ENCODE measurements around the gene FAM210A. TPM values are rescaled to one million over a fixed set of nuclear protein-coding genes. Genes with fewer than 3 reads are reported as not detected.

Gene FAM210A
- polyA plus RNA-seq, 1 experiment, result 9.9 TPM

DNA sequence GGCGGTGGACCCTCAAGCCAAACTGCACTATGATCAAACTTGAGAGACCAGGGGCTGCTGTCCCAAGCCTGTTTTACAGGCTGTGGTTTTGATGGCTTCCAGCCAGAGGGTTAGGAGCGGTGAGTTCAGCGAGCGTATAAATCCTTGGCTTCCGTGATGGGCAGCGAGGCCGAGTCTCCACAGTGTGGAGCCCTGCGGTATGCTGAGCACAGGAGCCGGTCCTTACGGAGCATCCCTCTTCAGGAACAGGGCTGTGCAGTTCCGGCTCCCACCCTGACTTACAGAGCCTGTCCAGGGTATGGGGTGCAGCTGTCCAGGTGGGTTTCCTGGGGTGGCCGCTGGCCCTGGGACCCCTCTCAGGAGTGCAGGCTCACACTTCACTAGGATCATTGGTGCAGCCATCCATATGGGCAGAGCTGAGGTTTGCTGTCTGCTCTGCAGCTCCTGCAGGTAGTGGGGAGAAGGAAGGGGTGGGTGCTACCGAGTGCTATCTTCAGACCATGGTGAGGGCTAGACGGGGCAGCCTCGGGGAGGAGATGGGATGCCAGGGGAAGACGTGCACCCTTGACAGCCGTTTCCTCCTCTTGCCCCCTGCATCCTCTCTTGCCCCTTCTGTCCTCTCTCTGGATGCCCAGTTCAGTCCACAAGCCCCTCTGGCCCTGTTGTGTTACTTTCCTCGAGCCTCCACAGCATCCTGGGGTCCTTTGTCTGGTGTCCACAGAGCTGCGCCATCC is 104.3 kb downstream of the FAM210A start:
- no peak overlapping the region for H3K4me3 ChIP-seq (ENCODE audit: low read depth, low read length)
- H3K27me3 ChIP-seq (ENCODE audit: control insufficient read depth, insufficient read depth, low read length), result no peaks in the 10 kb centered on the region; the same call in 1 of the 2 replicates
- TF ChIP-seq, protein P1, sequence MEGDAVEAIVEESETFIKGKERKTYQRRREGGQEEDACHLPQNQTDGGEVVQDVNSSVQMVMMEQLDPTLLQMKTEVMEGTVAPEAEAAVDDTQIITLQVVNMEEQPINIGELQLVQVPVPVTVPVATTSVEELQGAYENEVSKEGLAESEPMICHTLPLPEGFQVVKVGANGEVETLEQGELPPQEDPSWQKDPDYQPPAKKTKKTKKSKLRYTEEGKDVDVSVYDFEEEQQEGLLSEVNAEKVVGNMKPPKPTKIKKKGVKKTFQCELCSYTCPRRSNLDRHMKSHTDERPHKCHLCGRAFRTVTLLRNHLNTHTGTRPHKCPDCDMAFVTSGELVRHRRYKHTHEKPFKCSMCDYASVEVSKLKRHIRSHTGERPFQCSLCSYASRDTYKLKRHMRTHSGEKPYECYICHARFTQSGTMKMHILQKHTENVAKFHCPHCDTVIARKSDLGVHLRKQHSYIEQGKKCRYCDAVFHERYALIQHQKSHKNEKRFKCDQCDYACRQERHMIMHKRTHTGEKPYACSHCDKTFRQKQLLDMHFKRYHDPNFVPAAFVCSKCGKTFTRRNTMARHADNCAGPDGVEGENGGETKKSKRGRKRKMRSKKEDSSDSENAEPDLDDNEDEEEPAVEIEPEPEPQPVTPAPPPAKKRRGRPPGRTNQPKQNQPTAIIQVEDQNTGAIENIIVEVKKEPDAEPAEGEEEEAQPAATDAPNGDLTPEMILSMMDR (IDR thresholded peaks at IDR 0.05; ENCODE audit: insufficient read depth, low read depth, low read length), result no peak
- no peaks in the 10 kb centered on the region for H3K36me3 ChIP-seq (ENCODE audit: control insufficient read depth, insufficient read depth, low read length)
- ChIA-PET CTCF (interaction anchor here (0.6 kb wide), 1 partner anchor 1330 kb away, joined by 3 read pairs; no protein-coding TSS in a partner anchor), POLR2A (no interaction called here)
- DNase-seq (ENCODE audit: low read depth), result no peak

DNA sequence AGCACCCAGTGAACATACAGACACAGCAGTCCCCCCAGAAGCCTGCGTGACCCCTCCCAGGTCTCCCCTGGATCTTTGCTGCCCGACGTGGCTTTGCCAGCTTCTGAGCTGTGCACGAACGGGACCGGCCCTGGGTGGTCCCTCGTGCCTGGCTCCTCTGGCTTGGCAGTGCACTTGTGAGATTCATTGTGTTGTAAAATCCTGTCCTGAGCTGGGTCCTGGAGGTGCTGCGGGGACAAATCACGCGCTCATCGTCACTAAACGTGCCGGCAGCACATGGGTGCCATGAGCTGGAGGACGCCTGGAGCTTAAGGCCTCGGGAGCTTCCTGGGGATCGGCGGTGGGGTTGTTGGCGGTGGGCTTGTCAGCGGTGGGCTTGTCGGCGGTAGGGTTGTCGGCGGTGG is 104.9 kb downstream of the FAM210A start:
- Histone ChIP-seq H3K4me3 (ENCODE audit: low read depth, low read length) (no peak overlapping the region), H3K36me3 (ENCODE audit: control insufficient read depth, insufficient read depth, low read length) (no peaks in the 10 kb centered on the region), H3K27me3 (ENCODE audit: control insufficient read depth, insufficient read depth, low read length) (no peaks in the 10 kb centered on the region)
- ChIA-PET CTCF (no interaction called here), POLR2A (no interaction called here)
- DNase-seq (ENCODE audit: low read depth), result no peak
- TF ChIP-seq, protein P1 (IDR thresholded peaks at IDR 0.05; ENCODE audit: insufficient read depth, low read depth, low read length), result no peak

DNA sequence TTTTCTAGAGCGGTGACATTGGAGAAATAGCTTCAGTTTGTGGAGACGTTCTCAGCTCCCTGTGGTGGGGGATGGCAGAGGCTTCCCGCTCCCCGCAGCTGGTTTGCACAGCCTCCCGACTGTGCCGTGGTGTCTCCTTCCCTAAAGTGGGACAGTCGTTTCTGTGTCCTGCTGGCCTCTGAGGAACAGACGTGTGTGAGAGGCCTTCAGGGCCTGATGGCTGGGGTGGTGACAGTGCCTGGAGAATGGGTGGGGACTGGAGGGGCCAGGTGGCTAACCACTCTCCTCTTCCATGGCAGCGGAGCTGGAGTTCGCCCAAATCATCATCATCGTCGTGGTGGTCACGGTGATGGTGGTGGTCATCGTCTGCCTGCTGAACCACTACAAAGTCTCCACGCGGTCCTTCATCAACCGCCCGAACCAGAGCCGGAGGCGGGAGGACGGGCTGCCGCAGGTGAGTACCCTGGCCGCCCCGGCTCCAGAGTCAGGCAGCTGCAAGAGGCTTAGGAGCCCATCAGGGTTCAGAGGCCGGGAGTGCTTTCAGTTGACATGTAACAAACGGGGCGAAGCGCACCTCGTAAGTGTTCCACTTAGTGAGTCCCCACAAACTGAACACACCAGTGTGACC is 105.4 kb downstream of the FAM210A start:
- TF ChIP-seq, protein P1 (IDR thresholded peaks at IDR 0.05; ENCODE audit: insufficient read depth, low read depth, low read length), result no peak
- no peaks in the 10 kb centered on the region for H3K27me3 ChIP-seq (ENCODE audit: control insufficient read depth, insufficient read depth, low read length)
- H3K36me3 ChIP-seq (ENCODE audit: control insufficient read depth, insufficient read depth, low read length), result no peaks in the 10 kb centered on the region
- ChIA-PET POLR2A (no interaction called here), CTCF (no interaction called here)
- no peak overlapping the region for H3K4me3 ChIP-seq (ENCODE audit: low read depth, low read length)
- DNase-seq (ENCODE audit: low read depth), result no peak

DNA sequence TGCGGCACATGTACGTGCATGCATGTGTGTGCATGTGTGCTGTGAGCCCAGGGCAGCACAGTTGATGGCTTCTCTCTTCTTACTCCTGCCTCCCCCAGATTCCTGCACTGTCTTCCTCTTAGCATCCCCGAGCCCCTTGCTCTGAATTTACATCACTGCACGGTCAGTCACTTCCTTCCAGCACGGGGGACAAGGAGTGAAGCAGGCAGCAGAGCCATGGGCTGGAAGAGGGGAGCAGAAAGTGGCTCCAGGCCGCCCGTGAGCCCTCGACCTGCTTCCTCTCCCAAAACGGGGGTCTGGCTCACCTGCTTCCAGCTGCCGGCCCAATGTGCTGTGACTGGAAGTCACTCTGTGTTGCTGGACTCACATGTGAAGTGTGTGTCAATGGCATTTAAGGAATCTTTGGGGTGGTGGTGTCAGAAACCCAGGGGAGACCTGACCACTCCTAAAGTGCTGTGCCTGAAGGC is 106.1 kb downstream of the FAM210A start:
- Histone ChIP-seq H3K36me3 (ENCODE audit: control insufficient read depth, insufficient read depth, low read length) (no peaks in the 10 kb centered on the region), H3K27me3 (ENCODE audit: control insufficient read depth, insufficient read depth, low read length) (no peaks in the 10 kb centered on the region), H3K4me3 (ENCODE audit: low read depth, low read length) (no peak overlapping the region)
- ChIA-PET POLR2A (no interaction called here), CTCF (no interaction called here)
- no peak for DNase-seq (ENCODE audit: low read depth)
- TF ChIP-seq, protein P1 (IDR thresholded peaks at IDR 0.05; ENCODE audit: insufficient read depth, low read depth, low read length), result no peak

DNA sequence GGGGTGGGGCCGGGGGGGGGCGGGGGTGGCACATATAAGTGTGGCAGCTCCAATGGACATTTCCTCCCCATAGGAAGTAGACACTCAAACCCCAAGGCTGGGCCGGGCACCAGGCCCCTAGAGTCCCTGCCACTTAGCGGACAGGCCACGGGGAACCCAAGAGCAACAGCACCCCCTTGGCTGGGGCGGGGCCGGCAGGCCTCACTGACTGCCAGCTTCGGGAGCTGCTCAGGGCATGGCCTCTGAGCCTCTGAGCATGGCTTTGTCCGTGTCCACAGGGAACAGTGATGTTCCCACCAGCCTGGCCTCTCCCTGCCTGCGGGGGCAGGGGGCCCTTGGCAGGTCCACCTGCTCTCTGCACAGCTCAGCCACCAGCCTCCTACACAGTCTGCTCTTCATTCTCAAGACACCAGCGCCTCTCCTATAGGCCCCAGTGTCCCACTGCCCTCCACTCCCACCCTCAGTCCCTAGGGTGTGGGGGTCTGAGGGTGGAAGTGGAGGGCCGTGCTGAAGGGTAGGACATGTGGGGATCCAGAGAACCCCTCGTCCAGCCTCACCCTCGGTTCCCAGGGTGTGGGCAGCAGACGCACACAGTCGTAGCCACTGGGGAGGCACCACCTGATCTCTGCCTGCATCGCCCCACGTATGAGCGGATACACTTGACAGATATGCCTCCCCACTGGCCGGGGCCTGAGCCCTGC is 106.7 kb downstream of the FAM210A start:
- POLR2A ChIA-PET, result no interaction called here
- CTCF ChIA-PET, result no interaction called here
- H3K4me3 ChIP-seq (ENCODE audit: low read depth, low read length), result no peak overlapping the region
- DNase-seq (ENCODE audit: low read depth), result no peak
- no peaks in the 10 kb centered on the region for H3K36me3 ChIP-seq (ENCODE audit: control insufficient read depth, insufficient read depth, low read length)
- TF ChIP-seq, protein P1 (IDR thresholded peaks at IDR 0.05; ENCODE audit: insufficient read depth, low read depth, low read length), result no peak
- no peaks in the 10 kb centered on the region for H3K27me3 ChIP-seq (ENCODE audit: control insufficient read depth, insufficient read depth, low read length)

All from BJ (cell line).